Retinal pigment epithelial cell (primary cell): ENCODE results near the gene SLC9A9.
"Not testable (repeated sequence)": the region's sequence is repeated elsewhere in the genome, so short reads cannot be mapped to it uniquely, and the experiment has no call there.

Experiments
- DNase-seq: peaks from one replicate; pipeline ENCODE4 v3.0.0-alpha.2; 2010; ENCODE audit warnings: low read depth
- H3K4me3 ChIP-seq: 2 replicates; pipeline ENCODE4 v1.5.1; 2011; ENCODE audit warnings: mild to moderate bottlenecking, low read length, control low read depth, moderate library complexity
- TF ChIP-seq, protein P1 (sequence below): conservative IDR thresholded peaks from 2 replicates; pipeline ENCODE4 v1.5.1; 2011; ENCODE audit warnings: low read depth, low read length, control low read depth, inconsistent platforms

SLC9A9 gene

DNA sequence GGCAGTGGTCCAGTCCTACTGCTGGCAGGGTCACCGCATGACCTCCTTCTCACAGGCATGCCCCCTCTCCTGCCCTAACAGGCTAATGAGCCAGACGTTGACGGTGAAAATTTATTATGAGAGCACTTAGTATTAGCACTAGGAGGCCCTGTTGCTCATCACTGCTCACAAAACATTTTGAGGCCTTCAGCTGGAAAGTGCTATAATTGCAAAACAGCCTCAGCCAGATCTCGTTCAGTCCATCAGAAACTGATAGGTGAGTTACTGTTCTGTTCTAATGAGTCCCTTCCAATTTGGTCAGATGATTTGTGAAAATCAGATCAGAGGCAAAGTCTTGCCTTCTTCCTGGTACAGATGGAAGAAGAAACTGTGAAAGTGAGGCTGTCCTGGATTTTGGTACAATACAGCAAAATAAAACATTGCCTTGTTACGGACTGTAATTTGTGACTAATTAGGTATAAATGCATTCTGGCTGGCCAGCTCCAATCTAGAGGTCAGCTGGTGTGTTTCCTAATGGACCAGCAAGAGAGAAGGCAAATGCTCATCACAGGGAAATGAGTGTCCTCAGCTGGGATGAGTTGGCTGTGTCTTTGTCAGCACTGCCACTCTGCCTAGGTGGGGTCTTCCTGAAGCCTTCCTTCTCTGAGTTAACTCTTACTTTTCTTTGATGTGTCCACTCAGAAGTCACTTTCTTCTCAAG lies 411.9 kb downstream of the SLC9A9 start:
- no peak overlapping the region for H3K4me3 ChIP-seq
- no peak for DNase-seq
- TF ChIP-seq, protein P1, sequence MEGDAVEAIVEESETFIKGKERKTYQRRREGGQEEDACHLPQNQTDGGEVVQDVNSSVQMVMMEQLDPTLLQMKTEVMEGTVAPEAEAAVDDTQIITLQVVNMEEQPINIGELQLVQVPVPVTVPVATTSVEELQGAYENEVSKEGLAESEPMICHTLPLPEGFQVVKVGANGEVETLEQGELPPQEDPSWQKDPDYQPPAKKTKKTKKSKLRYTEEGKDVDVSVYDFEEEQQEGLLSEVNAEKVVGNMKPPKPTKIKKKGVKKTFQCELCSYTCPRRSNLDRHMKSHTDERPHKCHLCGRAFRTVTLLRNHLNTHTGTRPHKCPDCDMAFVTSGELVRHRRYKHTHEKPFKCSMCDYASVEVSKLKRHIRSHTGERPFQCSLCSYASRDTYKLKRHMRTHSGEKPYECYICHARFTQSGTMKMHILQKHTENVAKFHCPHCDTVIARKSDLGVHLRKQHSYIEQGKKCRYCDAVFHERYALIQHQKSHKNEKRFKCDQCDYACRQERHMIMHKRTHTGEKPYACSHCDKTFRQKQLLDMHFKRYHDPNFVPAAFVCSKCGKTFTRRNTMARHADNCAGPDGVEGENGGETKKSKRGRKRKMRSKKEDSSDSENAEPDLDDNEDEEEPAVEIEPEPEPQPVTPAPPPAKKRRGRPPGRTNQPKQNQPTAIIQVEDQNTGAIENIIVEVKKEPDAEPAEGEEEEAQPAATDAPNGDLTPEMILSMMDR: no peak

DNA sequence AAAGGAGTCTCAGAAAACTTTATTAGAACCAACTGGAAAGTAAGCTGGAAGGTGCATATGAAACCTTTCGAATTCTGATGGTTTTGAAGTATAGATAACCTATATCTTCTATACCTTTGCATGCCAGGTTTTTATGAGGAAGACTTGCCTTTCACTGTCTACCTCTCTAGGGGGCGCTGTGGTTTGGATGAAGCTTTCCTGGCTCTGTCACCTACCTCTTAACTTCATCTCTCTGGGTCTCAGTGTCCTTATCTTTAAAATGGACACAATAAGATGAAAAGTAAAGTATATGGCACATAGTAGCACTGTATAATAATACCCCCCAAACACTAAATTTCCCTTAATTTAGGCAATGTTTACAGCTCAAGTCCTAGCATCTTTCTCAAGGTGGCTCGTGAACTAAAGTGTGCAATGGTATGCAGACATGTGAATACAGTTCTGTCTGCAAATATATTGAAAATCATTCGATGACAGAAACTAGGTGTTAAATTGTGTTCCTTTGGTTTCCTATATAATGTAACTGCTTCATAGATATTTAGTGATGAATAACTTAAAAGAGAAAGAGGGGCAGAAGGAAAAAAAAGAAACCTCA lies 414.4 kb downstream of the SLC9A9 start:
- H3K4me3 ChIP-seq: no peak overlapping the region
- DNase-seq: no peak
- TF ChIP-seq, protein P1: peak; percentile 57

- H3K4me3 ChIP-seq, DNase-seq: not testable (repeated sequence)
Measured at GRCh38 chr3:143431298-143431697, 417.0 kb downstream of the SLC9A9 start.

DNA sequence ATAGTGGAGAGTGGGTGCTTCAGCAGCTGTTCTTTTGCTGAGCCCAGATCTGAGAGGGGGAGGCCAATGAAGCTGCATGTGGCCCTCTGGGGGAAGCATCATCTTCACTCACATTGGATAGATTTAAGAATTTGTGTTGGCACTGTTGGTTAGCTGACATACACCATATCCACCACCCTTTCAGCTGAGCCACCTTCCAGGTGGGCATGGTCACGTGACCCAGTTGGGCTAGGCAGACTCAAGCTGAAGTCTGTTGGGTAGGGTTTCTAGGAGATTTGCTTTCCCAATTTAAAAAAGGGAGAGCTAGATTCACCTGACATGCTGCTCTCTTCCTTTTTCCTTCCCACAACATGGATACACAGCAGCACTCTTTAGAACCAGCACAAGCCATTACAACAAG lies 417.7 kb downstream of the SLC9A9 start:
- TF ChIP-seq, protein P1: no peak
- DNase-seq: no peak
- H3K4me3 ChIP-seq: no peak overlapping the region

DNA sequence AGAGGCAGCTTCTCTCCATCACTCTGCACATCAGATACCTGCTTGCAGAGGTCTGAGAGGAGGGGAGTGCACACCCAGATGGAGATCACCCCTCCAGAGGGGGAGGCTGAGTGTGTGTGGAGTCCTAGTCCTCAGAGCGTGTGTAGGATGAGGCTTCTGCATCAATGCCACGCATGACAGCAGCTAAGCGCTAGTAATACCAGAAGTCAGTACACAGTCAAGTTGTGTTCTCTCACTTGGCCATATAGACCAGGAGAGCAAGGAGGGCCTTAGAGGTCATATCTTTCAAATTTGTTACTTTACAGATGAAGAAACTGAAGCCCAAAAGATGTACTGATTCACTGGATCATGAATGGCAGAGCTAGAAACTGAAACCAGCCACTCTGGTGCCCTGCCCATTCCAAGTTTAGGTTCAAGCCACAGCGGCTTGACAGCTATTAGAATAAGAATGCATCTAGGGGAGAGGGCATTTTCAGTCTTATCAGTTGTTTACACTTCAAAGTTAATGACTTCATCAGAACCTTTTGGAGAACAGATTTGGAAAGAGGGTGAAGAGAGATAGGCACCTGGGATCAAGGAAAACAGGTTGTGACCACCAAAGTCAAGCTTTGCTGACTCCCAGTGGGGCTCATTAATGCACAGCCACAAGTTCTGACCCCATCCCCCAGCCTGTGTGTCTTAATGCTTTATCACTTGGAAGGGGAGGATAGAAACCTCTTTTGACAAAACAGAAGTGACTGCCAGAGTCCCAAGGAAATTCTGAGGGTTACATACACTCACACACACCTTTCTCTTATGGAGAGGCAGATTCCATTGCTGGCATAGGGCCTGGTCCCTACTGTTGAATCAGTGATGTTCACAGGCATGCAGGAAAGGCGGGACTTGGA lies 418.4 kb downstream of the SLC9A9 start:
- TF ChIP-seq, protein P1: no peak
- H3K4me3 ChIP-seq: no peak overlapping the region
- DNase-seq: no peak

- no peak overlapping the region for H3K4me3 ChIP-seq
- DNase-seq: no peak
- TF ChIP-seq, protein P1: no peak
Measured at GRCh38 chr3:143428294-143428693, 420.0 kb downstream of the SLC9A9 start.

DNA sequence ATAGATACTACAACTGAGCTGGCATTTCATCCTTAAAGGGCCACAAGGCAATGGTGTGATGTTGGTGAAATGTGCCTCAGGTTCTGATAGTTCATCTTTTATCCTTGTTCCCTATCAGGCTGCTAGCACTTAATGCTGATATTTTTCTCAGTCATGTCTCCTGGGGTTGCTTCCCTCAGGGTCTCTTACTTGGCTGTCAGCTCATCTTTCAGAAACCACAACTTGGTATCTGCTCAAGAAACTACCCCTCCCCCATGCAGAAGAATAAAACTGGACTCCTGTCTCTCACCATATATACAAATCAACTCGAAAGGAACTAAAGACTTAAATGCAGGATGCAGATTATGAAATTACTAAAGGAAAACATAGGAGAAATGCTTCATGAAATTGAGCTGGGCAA lies 420.6 kb downstream of the SLC9A9 start:
- H3K4me3 ChIP-seq: no peak overlapping the region
- TF ChIP-seq, protein P1: no peak
- DNase-seq: no peak
